Measurements from ENCODE around the gene UBE2F. TPM values are rescaled to one million over a fixed set of nuclear protein-coding genes. Genes with fewer than 3 reads are reported as not detected.

UBE2F gene
- total and polyA plus RNA-seq, 2 of the 4 experiments (the other 2 are of a cell fraction): 44.6 to 59.8 TPM

DNA sequence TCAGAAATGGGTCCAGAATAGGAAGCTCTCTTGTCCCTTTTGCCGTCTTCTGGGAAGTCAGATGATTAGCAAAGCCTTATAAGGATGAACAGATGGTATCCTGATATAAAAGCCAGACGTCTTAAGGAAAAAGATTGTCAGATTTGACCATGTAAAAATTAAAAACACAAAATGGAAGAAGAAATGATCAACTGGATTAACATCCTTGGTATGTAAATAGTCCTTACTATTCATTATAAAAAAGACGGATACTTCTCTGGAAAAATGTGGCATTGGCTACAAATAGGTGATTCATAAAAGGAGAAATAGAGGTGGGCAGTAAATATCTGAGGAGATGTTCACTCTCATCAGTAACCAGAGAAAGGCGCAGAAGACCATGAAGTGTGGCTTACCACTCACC is 60.2 kb downstream of the UBE2F start:
- Histone ChIP-seq H2AK5ac (ENCODE audit: low read depth, low read length) (peak overlapping the region; percentile 49; the same call in 1 of the 2 replicates), H3K56ac (ENCODE audit: extremely low read depth, insufficient read depth, low read length) (peak overlapping the region; percentile 52; the same call in 1 of the 2 replicates), H4K20me1 (ENCODE audit: insufficient read depth, low read length) (no peaks in the 10 kb centered on the region; the same call in 1 of the 2 replicates), H2AK9ac (replicated peaks; ENCODE audit: low read depth, low read length, poor library complexity) (no peak overlapping the region), H3K4ac (ENCODE audit: low read depth, low read length) (peak overlapping the region; percentile 86), H2BK15ac (ENCODE audit: low read depth, low read length) (peak overlapping the region; percentile 92; the same call in 1 of the 3 replicates), H4K5ac (ENCODE audit: low read depth, low read length) (peak overlapping the region; percentile 75), H3K18ac (ENCODE audit: low read depth, low read length) (peak overlapping the region; percentile 27), H3K27ac (ENCODE audit: insufficient read depth, low read length) (peak overlapping the region; percentile 97), H3K79me1 (ENCODE audit: low read depth in 1 of 2, low read length in 2 of 2) (peaks cover 12 to 46% of the 10 kb centered on the region in 2 experiments; a peak in 3 of 4 replicates), H2BK5ac (ENCODE audit: low read depth, low read length, poor library complexity, severe bottlenecking) (peak overlapping the region; percentile 58), H3K9me3 (ENCODE audit: control insufficient read depth, insufficient read depth, low read length) (no peaks in the 10 kb centered on the region), H3K4me3 (ENCODE audit: insufficient read depth, low read depth, low read length) (no peak overlapping the region), H3K14ac (replicated peaks; ENCODE audit: low read depth, low read length) (peak overlapping the region; percentile 43), H3K36me3 (ENCODE audit: control insufficient read depth, insufficient read depth, low read length) (peaks cover 28% of the 10 kb centered on the region), H3K27me3 (ENCODE audit: control insufficient read depth, insufficient read depth, low read length) (no peaks in the 10 kb centered on the region), H2BK120ac (ENCODE audit: low read depth, low read length) (peak overlapping the region; percentile 75), H2BK20ac (ENCODE audit: low read depth, low read length) (peak overlapping the region; percentile 73), H2AFZ (replicated peaks; ENCODE audit: low read length, poor library complexity) (no peak overlapping the region), H3K9ac (ENCODE audit: low read depth, low read length) (peak overlapping the region; percentile 6; the same call in 1 of the 2 replicates), H3K23ac (ENCODE audit: low read depth, low read length) (no peak overlapping the region), H4K8ac (ENCODE audit: low read depth in 2 of 2, low read length in 2 of 2) (peak overlapping the region; percentile 79 to 81), H4K91ac (ENCODE audit: insufficient read depth, low read depth, low read length) (peak overlapping the region; percentile 75), H3K4me2 (ENCODE audit: low read depth, low read length) (peak overlapping the region; percentile 14; the same call in 1 of the 2 replicates), H3K9me1 (ENCODE audit: insufficient read depth, low read length) (peaks cover 32% of the 10 kb centered on the region), H3K4me1 (ENCODE audit: control insufficient read depth, insufficient read depth, low read length) (peaks cover 11% of the 10 kb centered on the region)
- in situ Hi-C loops (cut with MboI; ENCODE audit: low sequenced_read_pairs): no loop called here
- no CpG with 5 or more reads among the region's 4 CpGs for WGBS, 2 experiments (ENCODE audit: extremely low coverage in 2 of 2, insufficient read length in 1 of 2)
- dilution Hi-C loops (cut with HindIII; ENCODE audit: low sequenced_read_pairs, unreplicated experiment): no loop called here
- ATAC-seq (ENCODE audit: low read depth) (peak; percentile 77), DNase-seq (peak; percentile 75)
- TF ChIP-seq SMC3 (IDR thresholded peaks at IDR 0.05; ENCODE audit: low read depth, low read length) (no peak; the same call in 1 of the 2 replicates), CEBPB (IDR thresholded peaks at IDR 0.05; ENCODE audit: low read depth, low read length) (no peak), NFE2L2 (IDR thresholded peaks at IDR 0.05; ENCODE audit: low read depth, low read length) (no peak), BHLHE40 (IDR thresholded peaks at IDR 0.05; ENCODE audit: low read depth, low read length) (no peak), MXI1 (IDR thresholded peaks at IDR 0.05; ENCODE audit: borderline replicate concordance, low read depth, low read length) (no peak), CHD1 (IDR thresholded peaks at IDR 0.05; ENCODE audit: low read depth, low read length) (no peak), MAFK (IDR thresholded peaks at IDR 0.05; ENCODE audit: low read depth, low read length) (no peak), RFX5 (IDR thresholded peaks at IDR 0.05; ENCODE audit: low read depth, low read length) (no peak)
- TF ChIP-seq, protein P1, sequence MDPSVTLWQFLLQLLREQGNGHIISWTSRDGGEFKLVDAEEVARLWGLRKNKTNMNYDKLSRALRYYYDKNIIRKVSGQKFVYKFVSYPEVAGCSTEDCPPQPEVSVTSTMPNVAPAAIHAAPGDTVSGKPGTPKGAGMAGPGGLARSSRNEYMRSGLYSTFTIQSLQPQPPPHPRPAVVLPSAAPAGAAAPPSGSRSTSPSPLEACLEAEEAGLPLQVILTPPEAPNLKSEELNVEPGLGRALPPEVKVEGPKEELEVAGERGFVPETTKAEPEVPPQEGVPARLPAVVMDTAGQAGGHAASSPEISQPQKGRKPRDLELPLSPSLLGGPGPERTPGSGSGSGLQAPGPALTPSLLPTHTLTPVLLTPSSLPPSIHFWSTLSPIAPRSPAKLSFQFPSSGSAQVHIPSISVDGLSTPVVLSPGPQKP (IDR thresholded peaks at IDR 0.05; ENCODE audit: borderline replicate concordance, low read depth, low read length): no peak
- TF ChIP-seq, protein P2, sequence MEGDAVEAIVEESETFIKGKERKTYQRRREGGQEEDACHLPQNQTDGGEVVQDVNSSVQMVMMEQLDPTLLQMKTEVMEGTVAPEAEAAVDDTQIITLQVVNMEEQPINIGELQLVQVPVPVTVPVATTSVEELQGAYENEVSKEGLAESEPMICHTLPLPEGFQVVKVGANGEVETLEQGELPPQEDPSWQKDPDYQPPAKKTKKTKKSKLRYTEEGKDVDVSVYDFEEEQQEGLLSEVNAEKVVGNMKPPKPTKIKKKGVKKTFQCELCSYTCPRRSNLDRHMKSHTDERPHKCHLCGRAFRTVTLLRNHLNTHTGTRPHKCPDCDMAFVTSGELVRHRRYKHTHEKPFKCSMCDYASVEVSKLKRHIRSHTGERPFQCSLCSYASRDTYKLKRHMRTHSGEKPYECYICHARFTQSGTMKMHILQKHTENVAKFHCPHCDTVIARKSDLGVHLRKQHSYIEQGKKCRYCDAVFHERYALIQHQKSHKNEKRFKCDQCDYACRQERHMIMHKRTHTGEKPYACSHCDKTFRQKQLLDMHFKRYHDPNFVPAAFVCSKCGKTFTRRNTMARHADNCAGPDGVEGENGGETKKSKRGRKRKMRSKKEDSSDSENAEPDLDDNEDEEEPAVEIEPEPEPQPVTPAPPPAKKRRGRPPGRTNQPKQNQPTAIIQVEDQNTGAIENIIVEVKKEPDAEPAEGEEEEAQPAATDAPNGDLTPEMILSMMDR (conservative IDR thresholded peaks at IDR 0.05; ENCODE audit: low read depth, low read length): no peak
- TF ChIP-seq, protein P3, sequence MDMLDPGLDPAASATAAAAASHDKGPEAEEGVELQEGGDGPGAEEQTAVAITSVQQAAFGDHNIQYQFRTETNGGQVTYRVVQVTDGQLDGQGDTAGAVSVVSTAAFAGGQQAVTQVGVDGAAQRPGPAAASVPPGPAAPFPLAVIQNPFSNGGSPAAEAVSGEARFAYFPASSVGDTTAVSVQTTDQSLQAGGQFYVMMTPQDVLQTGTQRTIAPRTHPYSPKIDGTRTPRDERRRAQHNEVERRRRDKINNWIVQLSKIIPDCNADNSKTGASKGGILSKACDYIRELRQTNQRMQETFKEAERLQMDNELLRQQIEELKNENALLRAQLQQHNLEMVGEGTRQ (IDR thresholded peaks at IDR 0.05; ENCODE audit: low read depth, low read length): no peak
- intact Hi-C loops (cut with micrococcal nuclease): no loop called here
- CTCF ChIA-PET: no interaction called here
- no TSS peak for BruUV-seq (replicated peaks)
- POLR2A ChIA-PET (ENCODE audit: unreplicated experiment): no interaction called here
